IPS DF 6.9 (cell line): ENCODE measurements around the gene MEGF11.
"Not testable (repeated sequence)": the region's sequence is repeated elsewhere in the genome, so short reads cannot be mapped to it uniquely, and the experiment has no call there.

Experiments used
- DNase-seq: peaks from one replicate; pipeline ENCODE4 v3.0.0-alpha.2; 2013; ENCODE audit warnings: low read depth, low spot score
- H3K27ac ChIP-seq: one replicate; pipeline ENCODE4 v1.5.1; 2013; ENCODE audit warnings: low read length, control low read depth
- H3K27me3 ChIP-seq: 2 replicates; pipeline ENCODE4 v1.6.1; 2013; ENCODE audit warnings: mild to moderate bottlenecking, low read length; ENCODE audit not compliant: control insufficient read depth, insufficient read depth
- H3K36me3 ChIP-seq: 2 replicates; pipeline ENCODE4 v1.6.1; 2013; ENCODE audit warnings: low read length; ENCODE audit not compliant: control insufficient read depth, insufficient read depth
- H3K4me1 ChIP-seq: 2 replicates; pipeline ENCODE4 v1.6.1; 2013; ENCODE audit warnings: low read length; ENCODE audit not compliant: control insufficient read depth, insufficient read depth
- H3K4me3 ChIP-seq: 2 replicates; pipeline ENCODE4 v1.5.1; 2013; ENCODE audit warnings: mild to moderate bottlenecking, low read length
- H3K9me3 ChIP-seq: 2 replicates; pipeline ENCODE4 v1.6.1; 2013; ENCODE audit warnings: low read length, inconsistent platforms; ENCODE audit not compliant: control insufficient read depth, insufficient read depth
- WGBS: extraction: QIAGEN DNeasy Blood & Tissue Kit; methylation state at CpG from one replicate; pipeline ENCODE4 v1.1.7; 2013; ENCODE audit warnings: mixed read lengths, missing lambda C conversion rate; ENCODE audit not compliant: insufficient read length, insufficient coverage; 5-methylcytosine and 5-hydroxymethylcytosine counted together

Gene MEGF11

DNA sequence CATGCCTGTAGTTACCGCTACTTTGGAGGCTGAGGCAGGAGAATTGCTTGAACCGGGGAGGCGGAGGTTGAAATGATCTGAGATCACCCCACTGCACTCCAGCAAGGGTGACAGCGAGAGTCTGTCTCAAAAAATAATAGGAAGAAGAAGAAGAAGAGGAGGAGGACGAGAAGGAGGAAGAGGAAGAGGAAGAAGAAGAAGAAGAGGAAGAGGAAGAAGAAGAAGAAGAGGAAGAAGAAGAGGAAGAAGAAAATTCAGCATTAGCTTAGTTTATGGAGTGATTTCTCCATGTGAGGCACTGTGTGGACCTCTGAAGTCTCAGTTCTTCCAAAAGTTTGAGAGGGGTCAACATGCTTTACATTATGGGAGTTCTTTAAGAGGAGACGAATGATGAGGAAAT, 17.4 kb upstream of the MEGF11 start:
- WGBS: no CpG with 5 or more reads among the region's 6 CpGs
- no peak overlapping the region for H3K27ac ChIP-seq
- no peaks in the 10 kb centered on the region for H3K27me3 ChIP-seq
- H3K4me1 ChIP-seq: peaks cover 3% of the 10 kb centered on the region; the same call in 1 of the 2 replicates
- H3K9me3 ChIP-seq: no peaks in the 10 kb centered on the region; the same call in 1 of the 2 replicates
- H3K4me3 ChIP-seq: no peak overlapping the region
- no peak for DNase-seq
- no peaks in the 10 kb centered on the region for H3K36me3 ChIP-seq

DNA sequence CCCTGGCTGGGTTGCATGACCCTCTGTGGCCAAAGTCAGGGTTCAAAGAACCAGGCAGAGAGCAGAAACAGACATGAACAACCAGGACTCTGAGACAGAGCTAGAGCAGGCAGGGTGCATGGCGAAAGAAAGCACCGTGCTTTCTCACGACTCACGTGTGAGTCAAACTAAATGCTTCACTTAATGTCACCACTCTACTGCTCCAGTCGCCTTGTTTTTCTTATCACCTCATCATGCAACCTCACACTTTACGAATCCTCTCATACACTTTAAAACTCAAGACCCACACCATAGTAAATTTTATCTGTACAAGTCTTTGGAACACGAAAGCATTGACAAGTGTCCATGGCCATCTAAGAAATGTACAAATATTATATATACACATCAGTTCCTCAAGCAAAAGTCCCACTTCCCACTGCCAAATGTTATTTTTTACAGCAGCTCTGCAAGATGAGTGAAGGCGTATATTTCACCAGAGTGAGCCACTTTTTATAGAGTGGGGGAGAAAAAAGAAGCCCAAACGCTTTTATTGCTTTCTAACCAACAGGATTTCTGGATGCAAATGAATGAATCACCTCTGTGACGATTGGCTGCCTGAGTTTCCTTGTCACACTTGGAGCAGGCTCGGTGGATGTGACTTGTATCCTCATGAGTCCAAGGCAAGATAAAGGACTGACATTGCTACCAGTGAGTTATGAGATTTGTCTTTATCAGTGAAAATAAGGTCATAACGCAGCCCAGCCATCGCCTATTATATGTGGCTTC, 16.0 kb upstream of the MEGF11 start:
- H3K36me3 ChIP-seq: no peaks in the 10 kb centered on the region
- H3K4me1 ChIP-seq: peaks cover 3% of the 10 kb centered on the region; the same call in 1 of the 2 replicates
- no peak overlapping the region for H3K4me3 ChIP-seq
- 100% methylated on average over 3 of the region's 13 CpGs for WGBS
- no peaks in the 10 kb centered on the region for H3K27me3 ChIP-seq
- DNase-seq: no peak
- H3K27ac ChIP-seq: no peak overlapping the region
- no peaks in the 10 kb centered on the region; the same call in 1 of the 2 replicates for H3K9me3 ChIP-seq

DNA sequence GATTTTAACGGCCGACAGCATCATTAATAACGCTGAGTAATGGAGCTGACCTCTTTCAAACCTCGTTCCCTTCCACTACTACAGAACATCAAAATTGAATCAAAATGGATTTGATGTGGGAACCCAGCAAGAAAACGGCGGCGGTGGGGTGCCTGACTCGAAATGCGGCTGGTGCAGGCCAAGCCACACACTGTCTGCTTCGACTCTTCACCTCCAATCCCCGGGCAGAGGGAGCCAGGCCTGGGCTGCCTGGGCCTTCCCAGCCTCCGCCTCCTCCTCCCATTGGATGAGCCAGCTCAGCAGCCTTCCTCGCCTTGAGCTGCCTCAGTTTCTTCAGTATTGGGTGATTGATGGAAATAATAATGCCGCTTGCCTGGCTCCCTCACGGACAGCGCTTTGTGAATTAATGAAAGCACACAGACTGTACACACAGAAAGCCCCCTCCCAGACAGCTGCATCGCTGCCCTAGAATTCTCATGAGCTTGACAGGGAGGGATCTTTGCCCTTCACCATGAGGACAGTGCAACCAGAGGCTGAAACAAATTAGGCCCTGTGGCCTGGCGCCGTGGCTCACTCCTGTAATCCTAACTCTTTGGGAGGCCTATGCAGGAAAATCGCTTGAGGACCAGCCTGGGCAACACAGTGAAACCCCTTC, 11.4 kb upstream of the MEGF11 start:
- Histone ChIP-seq H3K27ac (no peak overlapping the region), H3K4me3 (no peak overlapping the region), H3K9me3 (no peaks in the 10 kb centered on the region; the same call in 1 of the 2 replicates), H3K27me3 (no peaks in the 10 kb centered on the region), H3K4me1 (peaks cover 3% of the 10 kb centered on the region; the same call in 1 of the 2 replicates), H3K36me3 (no peaks in the 10 kb centered on the region)
- DNase-seq: no peak
- no CpG with 5 or more reads among the region's 20 CpGs for WGBS

- not testable (repeated sequence) for H3K27ac ChIP-seq, H3K27me3 ChIP-seq, H3K9me3 ChIP-seq, H3K36me3 ChIP-seq, H3K4me3 ChIP-seq, H3K4me1 ChIP-seq, DNase-seq
- WGBS: no CpG with 5 or more reads among the region's 1 CpG
Observed at GRCh38 chr15:66262837-66263236, 9.3 kb upstream of the MEGF11 start.

DNA sequence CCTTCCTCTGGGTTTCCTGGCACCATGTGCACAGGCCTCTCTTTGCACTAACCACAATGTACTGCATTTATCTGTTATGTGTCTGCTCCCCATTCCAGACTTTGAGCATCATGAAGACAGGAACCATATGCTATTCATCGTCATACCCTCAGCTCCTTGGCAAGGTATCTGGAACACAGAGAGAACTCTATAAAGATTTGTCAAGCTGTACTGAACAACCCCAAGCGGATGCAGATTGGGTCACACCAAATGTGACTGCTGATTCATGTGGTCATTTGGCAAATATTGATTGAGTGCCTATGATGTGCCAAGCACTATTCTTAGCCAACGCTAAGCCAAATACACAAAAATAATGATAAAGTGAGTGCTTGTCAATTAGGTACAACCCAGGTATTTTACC, 7.5 kb upstream of the MEGF11 start:
- no CpG with 5 or more reads among the region's 3 CpGs for WGBS
- peaks cover 8% of the 10 kb centered on the region; the same call in 1 of the 2 replicates for H3K27me3 ChIP-seq
- no peak for DNase-seq

DNA sequence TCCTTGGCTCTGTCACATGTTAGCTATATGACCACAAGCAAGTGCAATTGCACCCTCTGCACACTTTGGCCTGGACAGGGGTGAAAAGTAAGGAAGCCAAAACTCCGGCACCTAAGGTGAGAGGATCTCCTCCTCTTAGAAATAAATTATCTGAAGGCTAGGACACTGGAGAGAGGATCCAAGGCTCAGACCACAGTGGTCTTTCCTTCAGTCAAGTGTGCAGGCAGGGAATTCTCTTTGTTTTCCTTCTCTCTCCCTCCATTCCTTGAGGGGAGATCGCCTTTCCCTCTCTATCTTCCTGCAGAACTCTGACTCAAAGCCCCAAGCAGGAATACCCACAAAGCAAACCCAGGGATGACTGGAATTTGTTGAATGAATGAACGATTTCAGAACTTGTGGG, 3.1 kb upstream of the MEGF11 start:
- Histone ChIP-seq H3K27me3 (peaks cover 34% of the 10 kb centered on the region), H3K36me3 (no peaks in the 10 kb centered on the region), H3K9me3 (no peaks in the 10 kb centered on the region), H3K4me1 (no peaks in the 10 kb centered on the region), H3K4me3 (no peak overlapping the region), H3K27ac (no peak overlapping the region)
- DNase-seq: no peak
- no CpG with 5 or more reads among the region's 3 CpGs for WGBS

More for the DNA sequence above, 7.5 kb upstream of the MEGF11 start:
- Histone ChIP-seq H3K36me3 (no peaks in the 10 kb centered on the region), H3K9me3 (no peaks in the 10 kb centered on the region), H3K4me3 (no peak overlapping the region), H3K4me1 (no peaks in the 10 kb centered on the region), H3K27ac (no peak overlapping the region)

DNA sequence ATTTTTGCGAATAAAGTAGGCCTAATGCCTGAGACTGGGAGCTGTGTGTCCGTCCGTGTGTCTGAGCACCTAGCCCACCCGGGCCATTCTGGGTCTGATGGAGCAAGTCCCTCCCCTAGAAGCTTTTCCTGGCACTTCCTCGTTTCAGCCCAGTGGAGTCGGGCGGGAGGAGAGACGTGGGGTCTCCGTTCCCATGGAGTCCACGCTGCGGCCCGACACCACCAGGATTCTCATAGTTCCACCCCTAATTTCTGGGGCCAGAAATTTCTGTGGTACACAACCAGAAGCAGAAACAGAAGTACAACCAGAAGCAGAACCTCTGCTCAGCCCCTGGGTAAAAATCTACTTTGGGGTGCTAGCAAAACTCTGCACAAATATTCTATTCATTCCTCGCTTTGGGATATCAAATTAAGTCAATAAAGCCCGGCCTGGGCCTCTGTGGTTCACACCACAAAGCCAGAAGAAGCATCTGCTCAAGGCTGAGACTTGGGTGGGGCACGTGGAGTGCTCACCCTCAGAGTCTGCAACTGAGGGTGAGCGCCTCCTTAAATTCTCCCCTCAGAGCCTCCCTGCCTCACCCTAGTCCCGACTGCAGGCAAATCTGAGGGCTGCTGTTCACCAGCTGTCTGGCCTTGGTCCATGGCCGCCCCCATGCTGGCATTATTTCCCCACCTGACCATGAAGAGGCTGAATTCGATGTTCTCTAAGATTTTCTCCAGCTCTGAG, 1.6 kb upstream of the MEGF11 start:
- H3K4me3 ChIP-seq: peak overlapping the region; percentile 79; the same call in 1 of the 2 replicates
- peaks cover 41% of the 10 kb centered on the region for H3K27me3 ChIP-seq
- no peak for DNase-seq
- H3K9me3 ChIP-seq: no peaks in the 10 kb centered on the region
- no CpG with 5 or more reads among the region's 19 CpGs for WGBS
- no peak overlapping the region for H3K27ac ChIP-seq
- H3K4me1 ChIP-seq: no peaks in the 10 kb centered on the region; the same call in 1 of the 2 replicates
- H3K36me3 ChIP-seq: no peaks in the 10 kb centered on the region

- DNase-seq: no peak
- H3K36me3 ChIP-seq: no peaks in the 10 kb centered on the region
- peak overlapping the region; percentile 79; the same call in 1 of the 2 replicates for H3K4me3 ChIP-seq
- WGBS: no CpG with 5 or more reads among the region's 36 CpGs
- no peaks in the 10 kb centered on the region for H3K9me3 ChIP-seq
- H3K4me1 ChIP-seq: no peaks in the 10 kb centered on the region; the same call in 1 of the 2 replicates
- H3K27ac ChIP-seq: no peak overlapping the region
- peaks cover 41% of the 10 kb centered on the region for H3K27me3 ChIP-seq
Observed at GRCh38 chr15:66254089-66254950, 770 bp upstream of the MEGF11 start.

- Histone ChIP-seq H3K4me3 (peak overlapping the region; percentile 79), H3K9me3 (no peaks in the 10 kb centered on the region), H3K4me1 (no peaks in the 10 kb centered on the region; the same call in 1 of the 2 replicates), H3K27me3 (peaks cover 41% of the 10 kb centered on the region), H3K27ac (no peak overlapping the region), H3K36me3 (no peaks in the 10 kb centered on the region)
- DNase-seq: no peak
- no CpG with 5 or more reads among the region's 64 CpGs for WGBS
Observed at GRCh38 chr15:66252685-66253417, 699 bp downstream of the MEGF11 start.
